Fibroblast of skin of left quadriceps (primary cell): Measurements from ENCODE around the gene PLAU.
"Not testable (repeated sequence)": the region's sequence is repeated elsewhere in the genome, so short reads cannot be mapped to it uniquely, and the experiment has no call there.

Source experiments
- DNase-seq, 2 experiments: peaks; one replicate each; pipeline ENCODE4 v3.0.0-alpha.2; 2013; ENCODE audit warnings: low read depth in 2 of 2

PLAU gene

GRCh38 chr10:73876971-73877370, 34.0 kb upstream of the PLAU start:
- DNase-seq, result no peak

GRCh38 chr10:73877533-73878160, 33.3 kb upstream of the PLAU start:
- no peak for DNase-seq

- no peak for DNase-seq
Observed at GRCh38 chr10:73878365-73878764, 32.6 kb upstream of the PLAU start.

GRCh38 chr10:73879296-73880173, 31.4 kb upstream of the PLAU start:
- DNase-seq, result peak in 1 of 2 experiments; percentile 45

- DNase-seq, result no peak
Observed at GRCh38 chr10:73881221-73881919, 29.6 kb upstream of the PLAU start.

- no peak for DNase-seq
Observed at GRCh38 chr10:73884017-73884416, 26.9 kb upstream of the PLAU start.

- no peak for DNase-seq
Observed at GRCh38 chr10:73886085-73886529, 24.8 kb upstream of the PLAU start.

GRCh38 chr10:73886661-73887293, 24.2 kb upstream of the PLAU start:
- no peak for DNase-seq

GRCh38 chr10:73887294-73888039, 23.5 kb upstream of the PLAU start:
- DNase-seq, result peak; percentile 82 to 84

- no peak for DNase-seq
Observed at GRCh38 chr10:73888514-73888913, 22.4 kb upstream of the PLAU start.

GRCh38 chr10:73889014-73889413, 21.9 kb upstream of the PLAU start:
- no peak for DNase-seq

- DNase-seq, result not testable (repeated sequence)
Observed at GRCh38 chr10:73889416-73889815, 21.5 kb upstream of the PLAU start.

- no peak for DNase-seq
Observed at GRCh38 chr10:73890261-73890660, 20.7 kb upstream of the PLAU start.

GRCh38 chr10:73890830-73891229, 20.1 kb upstream of the PLAU start:
- not testable (repeated sequence) for DNase-seq

GRCh38 chr10:73891540-73891939, 19.4 kb upstream of the PLAU start:
- DNase-seq, result no peak

- DNase-seq, result no peak
Observed at GRCh38 chr10:73892310-73893030, 18.5 kb upstream of the PLAU start.

- no peak for DNase-seq
Observed at GRCh38 chr10:73893426-73893825, 17.5 kb upstream of the PLAU start.

GRCh38 chr10:73894245-73894971, 16.5 kb upstream of the PLAU start:
- no peak for DNase-seq

- DNase-seq, result not testable (repeated sequence)
Observed at GRCh38 chr10:73895381-73895780, 15.6 kb upstream of the PLAU start.

- no peak for DNase-seq
Observed at GRCh38 chr10:73897693-73898092, 13.2 kb upstream of the PLAU start.
